B cell (primary cell): ENCODE measurements around the gene FOXE3.

Source experiments
- CTCF ChIP-seq: fragments of 200-600 bp; IDR thresholded peaks from one replicate; pipeline ENCODE4 v1.8.0; 2022; ENCODE audit warnings: antibody characterized with exemption, mild to moderate bottlenecking
- EZH2 ChIP-seq: IDR thresholded peaks from 2 replicates; pipeline ENCODE4 v1.6.1; 2012; ENCODE audit warnings: borderline replicate concordance, low read depth, mild to moderate bottlenecking, moderate library complexity, low read length; ENCODE audit not compliant: insufficient read depth, poor library complexity, severe bottlenecking

- TF ChIP-seq CTCF (peak; percentile 58), EZH2 (no peak)
These were observed 27.2 kb upstream of the FOXE3 start for GRCh38 chr1:47388891-47389238.
